HepG2 (cell line): ENCODE results near the gene CLDN7. TPM values are rescaled to one million over a fixed set of nuclear protein-coding genes. Genes with fewer than 3 reads are reported as not detected.

ENCODE experiments used
- ATAC-seq: fragments of 200-7000 bp; cut with Tn5 transposase; 3 replicates; pipeline ENCODE4 v1.9.1; 2020; ENCODE audit warnings: mild to moderate bottlenecking, moderate library complexity
- BruUV-seq: library from RNA; stranded (reverse); fragments of 400-500 nt; replicated peaks from 2 replicates; lab custom pipeline; 2021; lab: Mats Ljungman, UMichigan
- CTCF ChIA-PET: fragments of 300-600 bp; formaldehyde crosslinking; extraction: SDS; loops from one replicate; lab custom pipeline; 2021; ENCODE audit warnings: low total read pairs, inconsistent platforms, low intra/inter-chr PET ratio; lab: Yijun Ruan, JAX
- POLR2A ChIA-PET: fragments of 350-600 bp; sonication (Branson Sonifier 250); formaldehyde crosslinking; loops from one replicate; lab custom pipeline; 2020; ENCODE audit warnings: antibody characterized with exemption, inconsistent platforms; lab: Yijun Ruan, JAX
- DNase-seq: peaks from one replicate; pipeline ENCODE4 v3.0.0-alpha.2; 2015; ENCODE audit warnings: low spot score
- FAIRE-seq: peaks from 3 replicates; lab custom pipeline; 2011; peaks lifted over from hg19 to GRCh38; lab: Jason Lieb, UNC
- H2AFZ ChIP-seq: one replicate; pipeline ENCODE4 v1.6.1; 2011; ENCODE audit warnings: low read length, inconsistent platforms
- H3K27ac ChIP-seq: fragments of 300-600 bp; 3 replicates; pipeline ENCODE4 v1.8.0; 2011; ENCODE audit warnings: mixed run types, mild to moderate bottlenecking, mixed read lengths, low read length, inconsistent platforms; ENCODE audit not compliant: insufficient read depth; ENCODE audit errors: extremely low read length
- H3K27me3 ChIP-seq, 2 experiments: fragments of 200-600 bp in 1 of 2; 2 replicates in 1 of 2; 3 replicates in 1 of 2; pipeline versions ENCODE4 v1.6.0 to v1.8.0; 2011; ENCODE audit warnings: low read length in 2 of 2, mild to moderate bottlenecking in 2 of 2, moderate library complexity in 2 of 2, inconsistent platforms in 1 of 2; ENCODE audit not compliant: insufficient read depth in 2 of 2, control insufficient read depth in 1 of 2
- H3K36me3 ChIP-seq, 2 experiments: fragments of 200-600 bp in 1 of 2; replicated peaks in 1 of 2; 2 replicates in 1 of 2; 3 replicates in 1 of 2; pipeline versions ENCODE4 v1.5.1 to v1.8.0; 2011; ENCODE audit warnings: low read length in 2 of 2, inconsistent platforms in 1 of 2; ENCODE audit not compliant: insufficient read depth in 2 of 2, control insufficient read depth in 1 of 2
- H3K4me1 ChIP-seq: 2 replicates; pipeline ENCODE4 v1.5.1; 2012; ENCODE audit warnings: low read length, inconsistent platforms; ENCODE audit not compliant: insufficient read depth
- H3K4me2 ChIP-seq: 2 replicates; pipeline ENCODE4 v1.6.0; 2011; ENCODE audit warnings: low read depth, low read length, inconsistent platforms
- H3K4me3 ChIP-seq, 3 experiments: fragments of 200-600 bp in 1 of 3; sonication (generic), shearing (Covaris generic) in 1 of 3; replicated peaks in 1 of 3; 2 replicates each; pipeline ENCODE4 v1.5.1; 2011 to 2016; ENCODE audit warnings: low read length in 3 of 3, inconsistent platforms in 2 of 3, low read depth in 2 of 3, mild to moderate bottlenecking in 2 of 3, control low read depth in 1 of 3, mixed read lengths in 1 of 3; ENCODE audit not compliant: insufficient read depth in 1 of 3
- H3K79me2 ChIP-seq: one replicate; pipeline ENCODE4 v1.6.1; 2011; ENCODE audit warnings: low read length, inconsistent platforms; ENCODE audit not compliant: insufficient read depth
- H3K9ac ChIP-seq: 2 replicates; pipeline ENCODE4 v1.6.0; 2011; ENCODE audit warnings: mild to moderate bottlenecking, low read depth, low read length, inconsistent platforms; ENCODE audit not compliant: insufficient read depth
- H3K9me3 ChIP-seq: 2 replicates; pipeline ENCODE4 v1.5.1; 2012; ENCODE audit warnings: mild to moderate bottlenecking, low read length
- H4K20me1 ChIP-seq: 2 replicates; pipeline ENCODE4 v1.6.0; 2011; ENCODE audit warnings: inconsistent platforms, mild to moderate bottlenecking, low read length, moderate library complexity; ENCODE audit not compliant: insufficient read depth
- CHD2 ChIP-seq: IDR thresholded peaks from 2 replicates; pipeline ENCODE4 v1.6.1; 2011; ENCODE audit warnings: low read depth, low read length, improper control_type of control experiment
- FIP1L1 ChIP-seq: fragments of 200-400 bp; formaldehyde crosslinking; IDR thresholded peaks from 2 replicates; pipeline ENCODE4 v1.6.1; 2018; ENCODE audit warnings: low read depth, mild to moderate bottlenecking, low read length, moderate library complexity, borderline replicate concordance; ENCODE audit not compliant: insufficient read depth
- GABPB1 ChIP-seq: IDR thresholded peaks from 2 replicates; pipeline ENCODE4 v1.6.1; 2016; ENCODE audit warnings: mild to moderate bottlenecking, missing genetic modification reagents, moderate library complexity, missing compliant biosample characterization
- HNRNPUL1 ChIP-seq: fragments of 200-400 bp; formaldehyde crosslinking; IDR thresholded peaks from 2 replicates; pipeline ENCODE4 v1.6.1; 2017; ENCODE audit warnings: low read depth, mild to moderate bottlenecking, low read length, moderate library complexity
- MXD1 ChIP-seq: sonication (generic); formaldehyde crosslinking; IDR thresholded peaks from 2 replicates; pipeline ENCODE4 v1.4.0; 2020; ENCODE audit warnings: mild to moderate bottlenecking, missing genetic modification reagents
- ONECUT2 ChIP-seq: sonication (generic); formaldehyde crosslinking; IDR thresholded peaks from 2 replicates; pipeline ENCODE4 v1.4.0; 2020; ENCODE audit warnings: missing genetic modification reagents
- POLR2G ChIP-seq: fragments of 200-400 bp; formaldehyde crosslinking; IDR thresholded peaks from 2 replicates; pipeline ENCODE4 v1.6.1; 2018; ENCODE audit warnings: mild to moderate bottlenecking, low read depth, low read length, moderate library complexity
- RFX3 ChIP-seq: IDR thresholded peaks from 2 replicates; pipeline ENCODE4 v1.6.1; 2016; ENCODE audit warnings: missing biosample characterization, missing genetic modification reagents
- SCMH1 ChIP-seq: sonication (generic); formaldehyde crosslinking; IDR thresholded peaks from 2 replicates; pipeline ENCODE4 v1.9.0; 2021; ENCODE audit warnings: missing genetic modification reagents, mild to moderate bottlenecking, borderline replicate concordance
- TFAP4 ChIP-seq: sonication (generic); IDR thresholded peaks from 2 replicates; pipeline ENCODE4 v1.6.1; 2016; ENCODE audit warnings: low read depth, borderline replicate concordance
- TOE1 ChIP-seq: sonication (generic); formaldehyde crosslinking; IDR thresholded peaks from 2 replicates; pipeline ENCODE4 v1.4.0; 2020; ENCODE audit warnings: mild to moderate bottlenecking, missing genetic modification reagents
- ZBTB34 ChIP-seq: sonication (generic); formaldehyde crosslinking; IDR thresholded peaks from 2 replicates; pipeline ENCODE4 v1.8.0; 2022; ENCODE audit warnings: mild to moderate bottlenecking, missing genetic modification reagents
- ZBTB7B ChIP-seq: sonication (generic); formaldehyde crosslinking; IDR thresholded peaks from 2 replicates; pipeline ENCODE4 v1.4.0; 2020; ENCODE audit warnings: missing genetic modification reagents
- ZNF207 ChIP-seq: fragments of 450-650 bp; IDR thresholded peaks from 2 replicates; pipeline ENCODE4 v1.6.1; 2016; ENCODE audit warnings: antibody characterized with exemption, borderline replicate concordance
- ZNF235 ChIP-seq: sonication (generic); formaldehyde crosslinking; IDR thresholded peaks from 2 replicates; pipeline ENCODE4 v1.8.1; 2023; ENCODE audit warnings: mild to moderate bottlenecking, missing genetic modification reagents, borderline replicate concordance
- ZNF274 ChIP-seq: sonication (generic); formaldehyde crosslinking; IDR thresholded peaks from 2 replicates; pipeline ENCODE4 v1.5.1; 2020; ENCODE audit warnings: mild to moderate bottlenecking, missing genetic modification reagents
- WGBS: methylation state at CpG from one replicate; pipeline ENCODE4 v1.1.6; 2017; ENCODE audit warnings: low lambda C conversion rate; 5-methylcytosine and 5-hydroxymethylcytosine counted together
- in situ Hi-C: cut with HindIII; loops from 2 replicates; pipeline ENCODE4 v1.10.0; 2017; ENCODE audit warnings: low pct_unique_long_range_greater_than_20kb; ENCODE audit not compliant: extremely low pct_ligation_motif_present
- intact Hi-C: fragments of 100-400 bp; cut with micrococcal nuclease; formaldehyde crosslinking; loops from one replicate; pipeline ENCODE4 v1.10.0; 2022; ENCODE audit not compliant: unreplicated experiment
- polyA plus RNA-seq, 8 experiments: library from polyadenylated mRNA; depleted of rRNA in 3 of 8; stranded (reverse) in 7 of 8; unstranded in 1 of 8; fragments of >200 nt; fragmentation: Illumina TruSeq in 4 of 8; extraction: Trizol in 4 of 8; gene quantifications; 2 replicates each; pipeline versions ENCODE4 v1.2.1 to v1.2.3, GENCODE V29; 2011 to 2016; ENCODE audit warnings: low read depth in 4 of 8, missing spikeins in 1 of 8, mixed read lengths in 1 of 8; ENCODE audit not compliant: insufficient read depth in 1 of 8
- total RNA-seq, 5 experiments: library from RNA; depleted of rRNA; stranded (reverse); fragments of >200 nt; fragmentation: Illumina TruSeq; extraction: Trizol; gene quantifications; 2 replicates each; pipeline ENCODE4 v1.2.3, GENCODE V29; 2016; ENCODE audit warnings: low read depth in 1 of 5
- TF ChIP-seq, protein P1 (sequence below): sonication (generic); formaldehyde crosslinking; IDR thresholded peaks from 2 replicates; pipeline ENCODE4 v1.5.1; 2020; ENCODE audit warnings: missing genetic modification reagents, mild to moderate bottlenecking, borderline replicate concordance
- TF ChIP-seq, protein P2 (sequence below): sonication (generic); formaldehyde crosslinking; IDR thresholded peaks from 2 replicates; pipeline ENCODE4 v1.4.0; 2020; ENCODE audit warnings: missing genetic modification reagents

Gene CLDN7
- total and polyA plus RNA-seq, 2 of the 13 experiments (the other 11 are each of a cell fraction or from before 2014, with no cell fraction given): not detected

- BruUV-seq: TSS peak; percentile 74
- ATAC-seq (peak; percentile 76), DNase-seq (peak; percentile 95), FAIRE-seq (peak; percentile 86)
- Histone ChIP-seq H3K4me1 (peaks cover 38% of the 10 kb centered on the region), H3K27ac (peak within 1 kb of the TSS; percentile 71), H3K27me3 (no peaks in the 10 kb centered on the region), H3K4me3 (peak within 1 kb of the TSS; percentile 66 to 87 (median 85)), H3K9ac (peak within 1 kb of the TSS; percentile 80), H3K4me2 (peak within 1 kb of the TSS; percentile 95), H3K9me3 (no peaks in the 10 kb centered on the region), H4K20me1 (no peaks in the 10 kb centered on the region), H2AFZ (no peak within 1 kb of the TSS), H3K79me2 (no peaks in the 10 kb centered on the region), H3K36me3 (peaks cover 8 to 9% of the 10 kb centered on the region in 2 experiments; a peak in 4 of 5 replicates)
- ChIA-PET CTCF (interaction anchor here (1.2 to 2.9 kb wide), 7 partner anchors 11 to 235 kb away, joined by 3 to 43 read pairs (median 6); partner anchors contain the start of genes CTDNEP1 and ELP5), POLR2A (interaction anchor here (0.6 to 3.9 kb wide), 30 partner anchors 11 to 346 kb away, joined by 3 to 35 read pairs (median 4); partner anchors contain the start of genes ACADVL, ASGR2, CTDNEP1 and DLG4)
- intact Hi-C loops: loop anchor here (2.0 to 5.0 kb wide), 2 partner anchors 39 to 65 kb away; partner anchors contain the start of gene GABARAP
- in situ Hi-C loops: loop anchor here (10.0 kb wide), 1 partner anchor 237 kb away; the partner anchor contains the start of gene SLC16A11
- 0% methylated on average over 18 of the region's 71 CpGs for WGBS
- no peak for TF ChIP-seq FIP1L1
- no peak for TF ChIP-seq HNRNPUL1
- peak; percentile 74; the same call in 1 of the 2 replicates for TF ChIP-seq MXD1 (CRISPR knock-in tag)
- TF ChIP-seq ZBTB7B (CRISPR knock-in tag): no peak
- TF ChIP-seq ZBTB34: no peak
- TF ChIP-seq, protein P1, sequence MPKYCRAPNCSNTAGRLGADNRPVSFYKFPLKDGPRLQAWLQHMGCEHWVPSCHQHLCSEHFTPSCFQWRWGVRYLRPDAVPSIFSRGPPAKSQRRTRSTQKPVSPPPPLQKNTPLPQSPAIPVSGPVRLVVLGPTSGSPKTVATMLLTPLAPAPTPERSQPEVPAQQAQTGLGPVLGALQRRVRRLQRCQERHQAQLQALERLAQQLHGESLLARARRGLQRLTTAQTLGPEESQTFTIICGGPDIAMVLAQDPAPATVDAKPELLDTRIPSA: 0 out of 2 replicates have a peak, but pooled peaks have one; percentile 26
- 0 out of 2 replicates have a peak, but pooled peaks have one; percentile 1 for TF ChIP-seq TOE1
- TF ChIP-seq ZNF274 (CRISPR knock-in tag): 0 out of 2 replicates have a peak, but pooled peaks have one; percentile 2
- TF ChIP-seq GABPB1 (CRISPR knock-in tag): no peak; the same call in 1 of the 2 replicates
- TF ChIP-seq ZNF235 (CRISPR knock-in tag): no peak
- 0 out of 2 replicates have a peak, but pooled peaks have one; percentile 8 for TF ChIP-seq TFAP4
- TF ChIP-seq ONECUT2 (CRISPR knock-in tag): no peak
- TF ChIP-seq CHD2: peak; percentile 86
- TF ChIP-seq RFX3 (CRISPR knock-in tag): no peak
- no peak for TF ChIP-seq ZNF207
- TF ChIP-seq POLR2G: 0 out of 2 replicates have a peak, but pooled peaks have one; percentile 28
- TF ChIP-seq, protein P2, sequence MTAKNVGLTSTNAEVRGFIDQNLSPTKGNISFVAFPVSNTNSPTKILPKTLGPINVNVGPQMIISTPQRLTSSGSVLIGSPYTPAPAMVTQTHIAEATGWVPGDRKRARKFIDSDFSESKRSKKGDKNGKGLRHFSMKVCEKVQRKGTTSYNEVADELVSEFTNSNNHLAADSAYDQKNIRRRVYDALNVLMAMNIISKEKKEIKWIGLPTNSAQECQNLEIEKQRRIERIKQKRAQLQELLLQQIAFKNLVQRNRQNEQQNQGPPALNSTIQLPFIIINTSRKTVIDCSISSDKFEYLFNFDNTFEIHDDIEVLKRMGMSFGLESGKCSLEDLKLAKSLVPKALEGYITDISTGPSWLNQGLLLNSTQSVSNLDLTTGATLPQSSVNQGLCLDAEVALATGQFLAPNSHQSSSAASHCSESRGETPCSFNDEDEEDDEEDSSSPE (CRISPR knock-in tag): peak; percentile 85
- TF ChIP-seq SCMH1: no peak
Measured at GRCh38 chr17:7281074-7281952, 19.0 kb upstream of the CLDN7 start, which contains the start of gene SLC2A4. TSS of gene SLC2A4 (plus strand) at chr17:7281718. CDS start at chr17:7281935, 217 bp downstream.
